Jurkat, Clone E6-1 (cell line): ENCODE results near the gene FPR3. TPM values are rescaled to one million over a fixed set of nuclear protein-coding genes. Genes with fewer than 3 reads are reported as not detected.
"Not testable (repeated sequence)": the region's sequence is repeated elsewhere in the genome, so short reads cannot be mapped to it uniquely, and the experiment has no call there.

Experiments used
- DNase-seq: peaks from one replicate; pipeline ENCODE4 v3.0.0-alpha.2; 2011; ENCODE audit warnings: low read depth, low spot score
- H3K4me3 ChIP-seq: 2 replicates; pipeline ENCODE4 v1.5.1; 2011; ENCODE audit warnings: mild to moderate bottlenecking, low read length, control low read depth, moderate library complexity
- polyA plus RNA-seq: library from polyadenylated mRNA; unstranded; fragments of >200 nt; gene quantifications from one replicate; pipeline ENCODE4 v1.2.1, GENCODE V29; 2012; ENCODE audit warnings: missing spikeins; ENCODE audit not compliant: insufficient read length, insufficient read depth

FPR3 gene
- polyA plus RNA-seq, result not detected

GRCh38 chr19:51794885-51795490 is at the start of gene FPR3:
Gene FPR3 (plus strand): TSS chr19:51795157. CDS start chr19:51823749, 28,592 bp downstream.
- DNase-seq, result no peak
- H3K4me3 ChIP-seq, result no peak within 1 kb of the TSS

GRCh38 chr19:51746731-51747130 is 48.2 kb upstream of the FPR3 start:
- DNase-seq, result no peak
- no peak overlapping the region for H3K4me3 ChIP-seq

GRCh38 chr19:51749979-51750378 is 45.0 kb upstream of the FPR3 start:
- DNase-seq, result no peak
- H3K4me3 ChIP-seq, result no peak overlapping the region

- H3K4me3 ChIP-seq, result no peak overlapping the region
- no peak for DNase-seq
Observed at GRCh38 chr19:51750400-51751094, 44.4 kb upstream of the FPR3 start.

- no peak for DNase-seq
- H3K4me3 ChIP-seq, result no peak within 1 kb of the TSS
Observed at GRCh38 chr19:51751655-51752054, 43.3 kb upstream of the FPR3 start, which contains the start of gene FPR1. Gene FPR1 (minus strand): TSS chr19:51751878. CDS start chr19:51746994, 4,884 bp downstream.

- no peak overlapping the region for H3K4me3 ChIP-seq
- DNase-seq, result no peak
Observed at GRCh38 chr19:51754109-51754508, 40.8 kb upstream of the FPR3 start.

GRCh38 chr19:51754770-51755169 is 40.2 kb upstream of the FPR3 start:
- no peak for DNase-seq

GRCh38 chr19:51755571-51755970 is 39.4 kb upstream of the FPR3 start:
- no peak for DNase-seq

More at GRCh38 chr19:51754770-51755169, 40.2 kb upstream of the FPR3 start:
- no peak overlapping the region for H3K4me3 ChIP-seq

GRCh38 chr19:51760697-51761356 is 34.1 kb upstream of the FPR3 start, which contains the start of gene FPR2:
Gene FPR2 (plus strand): TSS chr19:51761180. CDS start chr19:51768659, 7,479 bp downstream.
- H3K4me3 ChIP-seq, result no peak within 1 kb of the TSS
- DNase-seq, result no peak

More at GRCh38 chr19:51755571-51755970, 39.4 kb upstream of the FPR3 start:
- no peak overlapping the region for H3K4me3 ChIP-seq

GRCh38 chr19:51761696-51762095 is 33.3 kb upstream of the FPR3 start:
- no peak for DNase-seq

GRCh38 chr19:51765086-51765485 is 29.9 kb upstream of the FPR3 start:
- no peak for DNase-seq
- no peak overlapping the region for H3K4me3 ChIP-seq

More at GRCh38 chr19:51761696-51762095, 33.3 kb upstream of the FPR3 start:
- no peak overlapping the region for H3K4me3 ChIP-seq

- no peak overlapping the region for H3K4me3 ChIP-seq
- no peak for DNase-seq
Observed at GRCh38 chr19:51766461-51766860, 28.5 kb upstream of the FPR3 start.

- DNase-seq, result no peak
Observed at GRCh38 chr19:51771376-51772130, 23.4 kb upstream of the FPR3 start.

GRCh38 chr19:51772977-51773376 is 22.0 kb upstream of the FPR3 start:
- no peak for DNase-seq
- H3K4me3 ChIP-seq, result no peak overlapping the region

More at GRCh38 chr19:51771376-51772130, 23.4 kb upstream of the FPR3 start:
- H3K4me3 ChIP-seq, result no peak overlapping the region

- H3K4me3 ChIP-seq, DNase-seq: not testable (repeated sequence)
Observed at GRCh38 chr19:51776561-51776960, 18.4 kb upstream of the FPR3 start.

GRCh38 chr19:51777570-51778462 is 17.1 kb upstream of the FPR3 start:
- peak; percentile 69 for DNase-seq
- no peak overlapping the region for H3K4me3 ChIP-seq

GRCh38 chr19:51779181-51779580 is 15.8 kb upstream of the FPR3 start:
- H3K4me3 ChIP-seq, result no peak overlapping the region
- DNase-seq, result no peak

- H3K4me3 ChIP-seq, result no peak overlapping the region
- no peak for DNase-seq
Observed at GRCh38 chr19:51779703-51780102, 15.3 kb upstream of the FPR3 start.
